Neural crest cell (in vitro differentiated cells): Measurements from ENCODE around the gene ZNF418. TPM values are rescaled to one million over a fixed set of nuclear protein-coding genes. Genes with fewer than 3 reads are reported as not detected.
"Not testable (repeated sequence)": the region's sequence is repeated elsewhere in the genome, so short reads cannot be mapped to it uniquely, and the experiment has no call there.

Experiments used
- DNase-seq: peaks from one replicate; pipeline ENCODE4 v3.0.0; 2021; ENCODE audit warnings: low read depth, mixed read lengths, low spot score
- H3K27ac Mint-ChIP-seq: one replicate; pipeline ENCODE4 v1.8.0; 2021; ENCODE audit warnings: mild to moderate bottlenecking, mixed read lengths; ENCODE audit not compliant: unreplicated experiment
- H3K27me3 Mint-ChIP-seq: 2 replicates; pipeline ENCODE4 v1.8.0; 2021; ENCODE audit warnings: low read depth, mild to moderate bottlenecking, mixed read lengths
- H3K36me3 Mint-ChIP-seq: 2 replicates; pipeline ENCODE4 v1.8.0; 2021; ENCODE audit warnings: low read depth, mild to moderate bottlenecking, mixed read lengths
- H3K4me1 Mint-ChIP-seq: 2 replicates; pipeline ENCODE4 v1.8.0; 2021; ENCODE audit warnings: mixed read lengths
- H3K4me3 Mint-ChIP-seq: one replicate; pipeline ENCODE4 v1.8.0; 2021; ENCODE audit warnings: mild to moderate bottlenecking, mixed read lengths
- H3K9me3 Mint-ChIP-seq: 2 replicates; pipeline ENCODE4 v1.8.0; 2021; ENCODE audit warnings: mixed read lengths
- total RNA-seq: library from RNA; stranded (reverse); gene quantifications from 2 replicates; pipeline ENCODE4 v1.2.1, GENCODE V29; 2021
- TF ChIP-seq, protein P1 (sequence below): fragments of 200-600 bp; sonication (generic); conservative IDR thresholded peaks from 2 replicates; pipeline ENCODE4 v1.5.0; 2021; ENCODE audit warnings: antibody characterized with exemption, mild to moderate bottlenecking

Gene ZNF418
- total RNA-seq, 1 donor from 2014 or later: 21.7 TPM

DNA sequence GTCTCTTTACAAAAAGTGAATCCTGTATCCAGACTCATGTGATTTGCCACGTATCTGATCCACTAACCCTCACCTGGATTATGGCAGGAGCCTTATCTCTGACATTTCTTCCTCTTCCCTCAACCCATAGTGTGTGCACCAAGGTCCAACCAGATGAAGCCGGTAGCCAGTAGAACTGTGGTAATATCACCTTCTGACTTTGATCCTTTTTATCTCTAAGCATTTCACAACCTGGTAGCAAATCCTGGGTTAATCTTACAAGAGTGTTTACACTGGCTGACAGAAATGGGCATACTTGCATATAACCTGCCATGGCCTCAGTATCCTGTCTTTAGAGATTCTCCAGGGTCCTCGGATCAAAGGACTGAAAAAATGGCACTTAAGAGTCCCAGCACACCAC is 20.7 kb downstream of the ZNF418 start:
- Mint-ChIP-seq H3K9me3 (peaks cover 4% of the 10 kb centered on the region), H3K4me1 (peaks cover 26% of the 10 kb centered on the region), H3K36me3 (peaks cover 54% of the 10 kb centered on the region), H3K27ac (no peak overlapping the region), H3K27me3 (no peaks in the 10 kb centered on the region), H3K4me3 (peak overlapping the region; percentile 93)
- DNase-seq: no peak
- TF ChIP-seq, protein P1, sequence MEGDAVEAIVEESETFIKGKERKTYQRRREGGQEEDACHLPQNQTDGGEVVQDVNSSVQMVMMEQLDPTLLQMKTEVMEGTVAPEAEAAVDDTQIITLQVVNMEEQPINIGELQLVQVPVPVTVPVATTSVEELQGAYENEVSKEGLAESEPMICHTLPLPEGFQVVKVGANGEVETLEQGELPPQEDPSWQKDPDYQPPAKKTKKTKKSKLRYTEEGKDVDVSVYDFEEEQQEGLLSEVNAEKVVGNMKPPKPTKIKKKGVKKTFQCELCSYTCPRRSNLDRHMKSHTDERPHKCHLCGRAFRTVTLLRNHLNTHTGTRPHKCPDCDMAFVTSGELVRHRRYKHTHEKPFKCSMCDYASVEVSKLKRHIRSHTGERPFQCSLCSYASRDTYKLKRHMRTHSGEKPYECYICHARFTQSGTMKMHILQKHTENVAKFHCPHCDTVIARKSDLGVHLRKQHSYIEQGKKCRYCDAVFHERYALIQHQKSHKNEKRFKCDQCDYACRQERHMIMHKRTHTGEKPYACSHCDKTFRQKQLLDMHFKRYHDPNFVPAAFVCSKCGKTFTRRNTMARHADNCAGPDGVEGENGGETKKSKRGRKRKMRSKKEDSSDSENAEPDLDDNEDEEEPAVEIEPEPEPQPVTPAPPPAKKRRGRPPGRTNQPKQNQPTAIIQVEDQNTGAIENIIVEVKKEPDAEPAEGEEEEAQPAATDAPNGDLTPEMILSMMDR: no peak

DNA sequence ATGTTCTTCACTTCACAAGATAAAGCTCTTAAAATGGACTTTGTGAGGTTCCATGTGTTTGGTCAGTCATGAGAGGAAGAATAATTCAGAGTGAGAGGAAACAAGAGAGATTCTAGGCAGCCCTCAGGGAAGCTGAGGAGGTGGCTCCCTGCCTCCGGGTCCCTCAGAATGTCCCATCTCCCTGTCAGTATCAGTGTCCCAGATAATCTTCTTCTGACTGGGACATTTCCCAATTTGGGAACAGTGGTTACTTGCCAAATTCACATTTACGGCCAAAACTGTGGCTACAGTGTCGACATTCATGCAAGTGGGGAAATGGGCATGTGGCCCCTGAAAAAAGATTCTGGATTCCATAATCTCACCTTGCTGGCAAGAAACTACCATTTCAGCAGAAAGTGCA is 27.8 kb downstream of the ZNF418 start:
- H3K27ac Mint-ChIP-seq: no peak overlapping the region
- H3K27me3 Mint-ChIP-seq: no peaks in the 10 kb centered on the region
- peaks cover 4% of the 10 kb centered on the region for H3K4me1 Mint-ChIP-seq
- TF ChIP-seq, protein P1: no peak
- H3K36me3 Mint-ChIP-seq: peaks cover 43% of the 10 kb centered on the region
- no peak overlapping the region for H3K4me3 Mint-ChIP-seq
- no peak for DNase-seq
- no peaks in the 10 kb centered on the region for H3K9me3 Mint-ChIP-seq

DNA sequence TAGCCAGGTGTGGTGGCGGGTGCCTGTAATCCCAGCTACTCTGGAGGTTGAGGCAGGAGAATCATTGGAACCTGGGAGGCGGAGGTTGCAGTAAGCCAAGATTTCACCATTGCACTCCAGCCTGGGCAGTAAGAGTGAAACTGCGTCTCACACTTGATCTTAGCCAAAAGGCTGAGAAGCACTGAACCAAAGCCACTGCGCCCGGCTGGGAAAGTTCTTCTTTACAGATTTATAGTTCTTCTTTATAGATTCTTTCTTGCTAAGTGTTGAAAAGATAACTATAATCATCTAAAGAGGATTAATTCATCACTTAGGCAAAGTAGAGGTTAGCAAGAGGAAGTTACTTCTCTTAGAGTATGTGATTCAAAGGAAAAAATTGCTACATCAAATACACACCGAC is 29.9 kb downstream of the ZNF418 start:
- Mint-ChIP-seq H3K36me3 (peaks cover 25% of the 10 kb centered on the region), H3K27ac (no peak overlapping the region), H3K4me3 (no peak overlapping the region), H3K27me3 (no peaks in the 10 kb centered on the region), H3K4me1 (peaks cover 4% of the 10 kb centered on the region), H3K9me3 (no peaks in the 10 kb centered on the region)
- DNase-seq: no peak
- TF ChIP-seq, protein P1: no peak

DNA sequence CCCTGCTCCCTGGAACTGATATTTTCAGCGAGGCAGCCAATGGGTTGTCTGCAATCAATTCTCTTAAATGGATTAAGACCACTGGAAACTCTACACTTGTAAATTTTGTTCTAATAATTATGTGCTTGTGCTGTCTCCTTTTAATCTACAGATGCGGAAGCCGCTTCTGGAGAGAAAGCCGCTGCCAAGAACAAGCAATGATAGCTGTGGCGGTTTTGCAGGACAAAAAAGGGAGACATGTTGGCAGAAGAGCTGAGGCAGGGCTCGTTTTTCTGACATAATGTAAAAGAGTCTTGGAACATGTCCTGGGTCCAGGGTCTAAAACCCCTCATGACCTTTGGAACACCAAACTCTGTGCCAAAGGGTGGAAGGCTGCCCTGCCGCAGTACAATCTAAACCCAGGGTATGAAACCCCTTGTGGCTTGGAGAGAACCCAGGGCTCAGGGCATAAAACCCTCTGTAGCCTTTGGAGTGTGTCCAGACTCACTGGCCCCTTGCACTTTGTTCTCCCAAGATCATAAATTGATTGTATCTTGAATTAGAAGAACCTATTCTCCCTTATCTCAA is 31.5 kb downstream of the ZNF418 start:
- H3K27ac Mint-ChIP-seq: no peak overlapping the region
- H3K27me3 Mint-ChIP-seq: no peaks in the 10 kb centered on the region
- TF ChIP-seq, protein P1: no peak
- DNase-seq: no peak
- H3K4me3 Mint-ChIP-seq: no peak overlapping the region
- H3K9me3 Mint-ChIP-seq: no peaks in the 10 kb centered on the region
- H3K4me1 Mint-ChIP-seq: peaks cover 4% of the 10 kb centered on the region
- peaks cover 20% of the 10 kb centered on the region for H3K36me3 Mint-ChIP-seq

DNA sequence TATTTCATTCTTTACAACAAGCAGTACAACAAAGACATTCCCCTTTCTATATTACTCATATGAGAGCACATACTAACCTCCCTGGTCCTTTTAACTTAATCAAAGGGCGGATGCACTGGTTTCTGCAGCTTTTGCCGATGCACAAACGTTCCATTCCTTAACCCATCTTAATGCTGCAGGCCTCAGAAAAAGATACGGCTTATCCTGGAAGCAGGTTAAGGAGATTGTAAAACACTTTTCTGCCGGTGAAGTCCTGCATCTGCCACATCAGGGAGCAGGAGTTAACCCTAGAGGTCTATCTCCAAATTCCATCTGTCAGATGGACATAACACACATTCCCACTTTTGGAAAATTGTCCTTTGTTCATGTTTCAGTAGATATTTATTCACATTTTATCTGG is 34.9 kb downstream of the ZNF418 start:
- H3K4me3 Mint-ChIP-seq: no peak overlapping the region
- no peaks in the 10 kb centered on the region for H3K9me3 Mint-ChIP-seq
- peaks cover 4% of the 10 kb centered on the region for H3K4me1 Mint-ChIP-seq
- TF ChIP-seq, protein P1: no peak
- peaks cover 2% of the 10 kb centered on the region for H3K36me3 Mint-ChIP-seq
- H3K27me3 Mint-ChIP-seq: no peaks in the 10 kb centered on the region
- no peak overlapping the region for H3K27ac Mint-ChIP-seq
- DNase-seq: no peak

DNA sequence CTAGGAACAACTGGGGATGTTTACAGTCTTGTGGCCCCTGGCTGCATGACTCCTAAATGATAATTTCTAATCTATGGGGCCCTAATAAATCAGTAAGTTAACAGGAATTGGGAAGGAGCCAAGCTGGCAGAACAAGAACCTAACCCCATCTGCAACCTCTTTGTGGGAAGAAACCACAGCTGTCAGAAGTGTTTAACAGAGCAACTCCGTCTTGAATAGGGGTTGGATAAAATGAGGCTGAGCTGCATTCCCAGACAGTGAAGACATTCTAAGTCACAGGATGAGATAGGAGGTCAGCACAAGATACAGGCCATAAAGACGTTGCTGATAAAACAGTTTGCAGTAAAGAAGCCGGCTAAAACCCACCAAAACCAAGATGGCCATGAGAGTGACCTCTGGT is 44.5 kb downstream of the ZNF418 start:
- peak overlapping the region; percentile 12 for H3K4me3 Mint-ChIP-seq
- peaks cover 28% of the 10 kb centered on the region for H3K36me3 Mint-ChIP-seq
- H3K4me1 Mint-ChIP-seq: peaks cover 27% of the 10 kb centered on the region
- H3K27me3 Mint-ChIP-seq, DNase-seq, H3K9me3 Mint-ChIP-seq, H3K27ac Mint-ChIP-seq: not testable (repeated sequence)
